GM23338 (cell line): Measurements from ENCODE around the gene TRAPPC2. TPM values are rescaled to one million over a fixed set of nuclear protein-coding genes. Genes with fewer than 3 reads are reported as not detected.

Experiments used
- ATAC-seq: fragments of 200-7000 bp; cut with Tn5 transposase; 3 replicates; pipeline ENCODE4 v1.9.1; 2020
- DNase-seq: peaks from one replicate; pipeline ENCODE4 v3.0.0-alpha.2; 2015; ENCODE audit warnings: low spot score
- H2AFZ ChIP-seq: fragments of 200-600 bp; sonication (generic); 2 replicates; pipeline ENCODE4 v1.8.0; 2016; ENCODE audit warnings: antibody characterized with exemption, mild to moderate bottlenecking, moderate library complexity
- H3F3A ChIP-seq: fragments of 200-600 bp; sonication (generic); replicated peaks from 2 replicates; pipeline ENCODE4 v1.8.0; 2017; ENCODE audit warnings: antibody characterized with exemption, mixed run types, low read depth
- H3K27ac ChIP-seq: fragments of 200-600 bp; sonication (generic); 2 replicates; pipeline ENCODE4 v1.6.1; 2016; ENCODE audit warnings: low read depth
- H3K27me3 ChIP-seq: fragments of 200-600 bp; sonication (generic); 2 replicates; pipeline ENCODE4 v1.8.0; 2016; ENCODE audit warnings: mild to moderate bottlenecking, mixed run types, moderate library complexity; ENCODE audit not compliant: insufficient read depth
- H3K36me3 ChIP-seq: fragments of 200-600 bp; sonication (generic); 2 replicates; pipeline ENCODE4 v1.8.0; 2016; ENCODE audit warnings: mild to moderate bottlenecking; ENCODE audit not compliant: insufficient read depth
- H3K4me1 ChIP-seq: fragments of 200-600 bp; sonication (generic); 2 replicates; pipeline ENCODE4 v1.8.0; 2016; ENCODE audit warnings: mild to moderate bottlenecking, moderate library complexity; ENCODE audit not compliant: insufficient read depth
- H3K4me2 ChIP-seq: fragments of 200-600 bp; sonication (generic); 2 replicates; pipeline ENCODE4 v1.7.1; 2017; ENCODE audit warnings: mixed run types
- H3K4me3 ChIP-seq: fragments of 200-600 bp; sonication (generic); 2 replicates; pipeline ENCODE4 v1.6.1; 2016; ENCODE audit warnings: mixed run types
- H3K79me2 ChIP-seq: fragments of 200-600 bp; sonication (generic); replicated peaks from 2 replicates; pipeline ENCODE4 v1.8.0; 2017; ENCODE audit warnings: mild to moderate bottlenecking; ENCODE audit not compliant: insufficient read depth
- H3K9me2 ChIP-seq: fragments of 200-600 bp; sonication (generic); 2 replicates; pipeline ENCODE4 v1.8.0; 2017; ENCODE audit not compliant: insufficient read depth
- H4K20me1 ChIP-seq: fragments of 200-600 bp; sonication (generic); replicated peaks from 2 replicates; pipeline ENCODE4 v1.8.0; 2017; ENCODE audit warnings: mild to moderate bottlenecking; ENCODE audit not compliant: insufficient read depth
- H3K27ac Mint-ChIP-seq: 2 replicates; pipeline ENCODE4 v1.8.0; 2020; ENCODE audit warnings: inconsistent platforms, mild to moderate bottlenecking, moderate library complexity, mixed read lengths
- H3K27me3 Mint-ChIP-seq: 3 replicates; pipeline ENCODE4 v1.8.0; 2022; ENCODE audit warnings: low read depth, mild to moderate bottlenecking, moderate library complexity, mixed read lengths, inconsistent platforms; ENCODE audit not compliant: insufficient read depth, poor library complexity
- H3K36me3 Mint-ChIP-seq: 3 replicates; pipeline ENCODE4 v1.8.0; 2021; ENCODE audit warnings: low read depth, mild to moderate bottlenecking, inconsistent platforms, moderate library complexity, mixed read lengths
- H3K4me1 Mint-ChIP-seq: 3 replicates; pipeline ENCODE4 v1.8.0; 2020; ENCODE audit warnings: mild to moderate bottlenecking, inconsistent platforms, mixed read lengths
- H3K4me3 Mint-ChIP-seq: 3 replicates; pipeline ENCODE4 v1.8.0; 2021; ENCODE audit warnings: moderate library complexity, mild to moderate bottlenecking, inconsistent platforms, mixed read lengths
- H3K9me3 Mint-ChIP-seq: 3 replicates; pipeline ENCODE4 v1.8.0; 2020; ENCODE audit warnings: moderate library complexity, mild to moderate bottlenecking, inconsistent platforms, mixed read lengths
- CTCF ChIP-seq, 2 experiments: fragments of 200-600 bp in 1 of 2; sonication (generic) in 1 of 2; conservative IDR thresholded peaks; 2 replicates each; pipeline versions ENCODE4 v1.5.1 to v1.6.1; 2016 to 2017; ENCODE audit warnings: antibody characterized with exemption in 2 of 2, low read depth in 2 of 2, mild to moderate bottlenecking in 2 of 2, moderate library complexity in 1 of 2
- EZH2 ChIP-seq: fragments of 200-600 bp; sonication (generic); IDR thresholded peaks from one replicate; pipeline ENCODE4 v1.8.0; 2017; ENCODE audit warnings: antibody characterized with exemption, mild to moderate bottlenecking, low read depth; ENCODE audit not compliant: unreplicated experiment
- EZH2phosphoT487 ChIP-seq: fragments of 200-600 bp; sonication (generic); IDR thresholded peaks from one replicate; pipeline ENCODE4 v1.8.1; 2018; ENCODE audit warnings: antibody characterized with exemption; ENCODE audit not compliant: unreplicated experiment
- NANOG ChIP-seq: IDR thresholded peaks from 2 replicates; pipeline ENCODE4 v1.6.1; 2016; ENCODE audit warnings: antibody characterized with exemption, borderline replicate concordance
- STAT1 ChIP-seq: IDR thresholded peaks from one replicate; pipeline ENCODE4 v1.6.1; 2016; ENCODE audit warnings: antibody characterized with exemption; ENCODE audit not compliant: unreplicated experiment
- ZNF331 ChIP-seq: fragments of 250-450 bp; sonication (Bioruptor Pico); IDR thresholded peaks from 2 replicates; pipeline ENCODE4 v1.5.0; 2020; ENCODE audit warnings: low read depth, mild to moderate bottlenecking, moderate library complexity
- ZNF462 ChIP-seq: fragments of 250-450 bp; sonication (Bioruptor Pico); IDR thresholded peaks from 2 replicates; pipeline ENCODE4 v1.5.0; 2020; ENCODE audit warnings: mild to moderate bottlenecking, moderate library complexity
- polyA plus RNA-seq: library from polyadenylated mRNA; unstranded; fragments of >200 nt; fragmentation: Nextera tagmentation; extraction: Ambion mirVana; gene quantifications from 2 replicates; pipeline ENCODE4 v1.2.1, GENCODE V29; 2016
- total RNA-seq: library from RNA; depleted of rRNA; stranded (reverse); fragments of >200 nt; shearing (Covaris generic); gene quantifications from 2 replicates; pipeline ENCODE4 v1.2.3, GENCODE V29; 2014

The TRAPPC2 gene
- total and polyA plus RNA-seq, 2 experiments from 2014 or later: 11.7 to 14.6 TPM

- Histone ChIP-seq H3K79me2 (no peaks in the 10 kb centered on the region), H3K4me2 (no peak overlapping the region), H3K27ac (no peak overlapping the region), H3K36me3 (0 out of 2 replicates have a peak, but pooled peaks cover 7% of the 10 kb centered on the region), H3K4me1 (no peaks in the 10 kb centered on the region), H3K4me3 (no peak overlapping the region), H3K9me2 (no peaks in the 10 kb centered on the region), H3F3A (no peaks in the 10 kb centered on the region), H2AFZ (no peak overlapping the region), H4K20me1 (no peaks in the 10 kb centered on the region), H3K27me3 (no peaks in the 10 kb centered on the region)
- Mint-ChIP-seq H3K4me1 (no peaks in the 10 kb centered on the region), H3K9me3 (no peaks in the 10 kb centered on the region), H3K27ac (no peak overlapping the region), H3K36me3 (peaks cover 58% of the 10 kb centered on the region), H3K27me3 (no peaks in the 10 kb centered on the region), H3K4me3 (no peak overlapping the region)
- ATAC-seq: no peak
- no peak for TF ChIP-seq EZH2
- no peak for TF ChIP-seq NANOG
- TF ChIP-seq STAT1: no peak
- no peak for TF ChIP-seq ZNF331
- no peak for TF ChIP-seq EZH2phosphoT487
- no peak for DNase-seq
These were observed 16.4 kb upstream of the TRAPPC2 start for GRCh38 chrX:13750812-13751211.

GRCh38 chrX:13750204-13750603, 15.8 kb upstream of the TRAPPC2 start:
- TF ChIP-seq CTCF (conservative IDR thresholded peaks at IDR 0.05; ENCODE audit: low read depth in 2 of 2) (peak; percentile 60 to 64), ZNF331 (no peak), ZNF462 (CRISPR knock-in tag) (no peak)
- no peaks in the 10 kb centered on the region for H4K20me1 ChIP-seq
- no peaks in the 10 kb centered on the region for H3F3A ChIP-seq
- DNase-seq (peak; percentile 60), ATAC-seq (peak; percentile 65)
- Mint-ChIP-seq H3K4me1 (no peaks in the 10 kb centered on the region), H3K9me3 (no peaks in the 10 kb centered on the region), H3K27ac (no peak overlapping the region; the same call in 1 of the 2 replicates), H3K4me3 (no peak overlapping the region), H3K36me3 (peaks cover 64% of the 10 kb centered on the region), H3K27me3 (no peaks in the 10 kb centered on the region)
- H3K36me3 ChIP-seq: 0 out of 2 replicates have a peak, but pooled peaks cover 7% of the 10 kb centered on the region
- H3K79me2 ChIP-seq: no peaks in the 10 kb centered on the region
- no peak overlapping the region for H3K4me2 ChIP-seq
- H3K27me3 ChIP-seq: no peaks in the 10 kb centered on the region
- no peak overlapping the region for H2AFZ ChIP-seq
- no peak overlapping the region for H3K4me3 ChIP-seq
- H3K9me2 ChIP-seq: no peaks in the 10 kb centered on the region
- H3K27ac ChIP-seq: no peak overlapping the region
- no peaks in the 10 kb centered on the region for H3K4me1 ChIP-seq
